Fibroblast of the aortic adventitia (primary cell): Measurements from ENCODE around the gene DNM2. TPM values are rescaled to one million over a fixed set of nuclear protein-coding genes. Genes with fewer than 3 reads are reported as not detected.

ENCODE experiments used
- DNase-seq: peaks from one replicate; pipeline ENCODE4 v3.0.0-alpha.2; 2010; ENCODE audit warnings: low read depth
- H3K4me3 ChIP-seq: 2 replicates; pipeline ENCODE4 v1.5.1; 2011; ENCODE audit warnings: low read depth, mild to moderate bottlenecking, control low read depth, low read length, moderate library complexity
- total RNA-seq: library from RNA; depleted of rRNA; stranded (reverse); fragments of >200 nt; gene quantifications from 2 replicates; pipeline ENCODE4 v1.2.3, GENCODE V29; 2012; ENCODE audit warnings: low replicate concordance
- TF ChIP-seq, protein P1 (sequence below): IDR thresholded peaks from 2 replicates; pipeline ENCODE4 v1.5.1; 2011; ENCODE audit warnings: mild to moderate bottlenecking, low read length, control low read depth, inconsistent platforms; ENCODE audit not compliant: insufficient read depth

The DNM2 gene
- total RNA-seq, 1 donor = 83.2 TPM

DNA sequence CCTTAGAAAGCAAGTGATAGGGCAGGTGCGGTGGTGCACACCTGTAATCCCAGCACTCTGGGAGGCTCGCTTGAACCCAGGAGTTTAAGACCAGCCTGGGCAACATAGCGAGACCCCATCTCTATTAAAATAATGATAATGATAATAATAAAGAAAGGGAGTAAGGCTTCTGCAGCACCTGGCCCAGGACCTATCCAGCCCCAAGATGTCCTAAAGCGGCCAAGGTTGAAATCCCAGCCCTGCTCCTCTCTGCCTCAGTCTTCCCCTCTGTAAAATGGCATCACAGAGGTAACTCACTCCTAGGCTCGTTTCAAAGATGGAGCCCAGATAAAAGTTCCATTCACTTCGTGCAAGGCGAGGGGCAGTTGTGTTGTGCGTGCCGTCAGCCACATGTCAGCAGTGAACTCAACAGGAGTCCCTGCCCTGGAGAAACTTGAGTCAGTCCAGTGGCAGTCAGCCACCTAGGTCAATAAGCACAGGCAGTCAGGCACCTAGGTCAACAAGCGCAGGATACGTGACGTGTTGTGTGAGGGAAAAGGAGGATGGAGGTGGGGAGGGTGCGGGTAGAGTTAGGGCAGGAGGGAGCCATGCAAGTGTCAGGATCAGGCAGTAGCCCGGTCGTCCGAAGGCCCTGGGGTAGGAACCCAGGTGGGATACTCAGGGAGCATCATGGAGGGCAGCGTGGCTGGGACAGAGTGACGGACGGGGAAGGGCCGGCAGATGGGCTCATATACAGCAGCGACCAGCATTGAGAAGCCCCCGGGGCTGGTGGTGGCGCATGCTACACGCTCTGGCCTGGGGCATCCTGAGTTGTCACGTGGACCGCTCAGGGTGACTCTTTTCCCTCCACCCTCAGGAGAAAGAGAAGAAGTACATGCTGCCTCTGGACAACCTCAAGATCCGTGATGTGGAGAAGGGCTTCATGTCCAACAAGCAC, 101.5 kb downstream of the DNM2 start:
- TF ChIP-seq, protein P1, sequence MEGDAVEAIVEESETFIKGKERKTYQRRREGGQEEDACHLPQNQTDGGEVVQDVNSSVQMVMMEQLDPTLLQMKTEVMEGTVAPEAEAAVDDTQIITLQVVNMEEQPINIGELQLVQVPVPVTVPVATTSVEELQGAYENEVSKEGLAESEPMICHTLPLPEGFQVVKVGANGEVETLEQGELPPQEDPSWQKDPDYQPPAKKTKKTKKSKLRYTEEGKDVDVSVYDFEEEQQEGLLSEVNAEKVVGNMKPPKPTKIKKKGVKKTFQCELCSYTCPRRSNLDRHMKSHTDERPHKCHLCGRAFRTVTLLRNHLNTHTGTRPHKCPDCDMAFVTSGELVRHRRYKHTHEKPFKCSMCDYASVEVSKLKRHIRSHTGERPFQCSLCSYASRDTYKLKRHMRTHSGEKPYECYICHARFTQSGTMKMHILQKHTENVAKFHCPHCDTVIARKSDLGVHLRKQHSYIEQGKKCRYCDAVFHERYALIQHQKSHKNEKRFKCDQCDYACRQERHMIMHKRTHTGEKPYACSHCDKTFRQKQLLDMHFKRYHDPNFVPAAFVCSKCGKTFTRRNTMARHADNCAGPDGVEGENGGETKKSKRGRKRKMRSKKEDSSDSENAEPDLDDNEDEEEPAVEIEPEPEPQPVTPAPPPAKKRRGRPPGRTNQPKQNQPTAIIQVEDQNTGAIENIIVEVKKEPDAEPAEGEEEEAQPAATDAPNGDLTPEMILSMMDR = no peak
- H3K4me3 ChIP-seq = no peak overlapping the region
- DNase-seq = no peak

DNA sequence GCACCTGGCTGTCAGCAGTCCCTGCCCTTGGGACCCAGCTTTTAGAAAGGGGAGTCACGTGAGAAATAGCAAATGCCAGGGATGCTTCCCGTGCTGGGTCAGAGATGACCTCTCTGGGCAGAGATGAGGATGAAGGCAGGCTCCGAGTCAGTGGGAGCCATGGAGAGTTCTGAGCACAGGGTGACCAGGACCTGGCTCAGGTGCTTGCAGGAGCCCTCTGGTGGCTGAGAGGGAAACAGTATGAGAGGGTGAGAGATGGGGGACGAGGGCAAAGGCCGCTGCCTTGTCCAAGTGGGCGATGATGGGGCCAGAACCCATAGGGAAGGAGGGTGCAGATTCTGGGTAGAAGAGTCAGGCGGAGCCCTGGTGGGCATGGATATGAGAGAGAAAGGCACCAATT, 102.3 kb downstream of the DNM2 start:
- no peak overlapping the region for H3K4me3 ChIP-seq
- DNase-seq = no peak
- TF ChIP-seq, protein P1 = peak; percentile 21

DNA sequence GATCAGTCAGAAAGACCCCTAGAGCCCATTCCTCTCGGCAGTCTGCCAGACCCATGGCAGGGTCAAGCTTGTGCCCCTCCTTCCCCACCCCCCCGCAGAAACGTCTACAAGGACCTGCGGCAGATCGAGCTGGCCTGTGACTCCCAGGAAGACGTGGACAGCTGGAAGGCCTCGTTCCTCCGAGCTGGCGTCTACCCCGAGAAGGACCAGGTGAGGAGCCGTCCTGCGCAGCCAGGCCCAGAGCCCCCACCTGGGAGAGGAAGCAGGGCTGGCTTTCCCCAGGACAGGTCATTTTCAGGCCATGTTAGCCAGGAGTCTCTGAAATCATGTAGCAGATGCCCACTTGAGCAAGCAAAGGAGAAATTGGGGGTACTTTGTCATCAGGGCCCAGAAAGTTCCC, 105.8 kb downstream of the DNM2 start:
- no peak overlapping the region for H3K4me3 ChIP-seq
- TF ChIP-seq, protein P1 = no peak
- DNase-seq = no peak

GRCh38 chr19:10826231-10826630, 108.4 kb downstream of the DNM2 start:
- DNase-seq = no peak
- no peak overlapping the region for H3K4me3 ChIP-seq
- TF ChIP-seq, protein P1 = no peak

DNA sequence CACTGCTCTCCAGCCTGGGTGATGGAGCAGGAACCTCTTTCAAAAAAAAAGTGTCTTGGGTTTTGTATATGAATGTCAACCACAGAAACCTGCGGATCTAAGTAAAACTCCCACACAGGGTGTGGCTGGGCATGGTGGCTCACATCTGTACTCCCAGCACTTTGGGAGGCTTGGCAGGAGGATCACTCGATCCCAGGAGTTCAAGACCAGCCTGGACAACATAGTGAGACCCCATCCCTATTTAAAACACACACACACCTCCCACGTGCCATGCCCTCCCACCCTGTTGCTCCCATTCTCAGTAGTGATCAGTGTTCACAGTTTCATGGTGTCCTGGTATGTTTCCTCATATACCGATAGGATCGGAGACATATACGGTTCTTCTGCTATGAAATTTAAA, 109.0 kb downstream of the DNM2 start:
- no peak for DNase-seq
- TF ChIP-seq, protein P1 = no peak
- no peak overlapping the region for H3K4me3 ChIP-seq

GRCh38 chr19:10828981-10829821, 111.3 kb downstream of the DNM2 start:
- no peak for DNase-seq
- TF ChIP-seq, protein P1 = peak; percentile 11
- H3K4me3 ChIP-seq = no peak overlapping the region
